ENCODE data around the gene THSD4.

Gene THSD4

DNA sequence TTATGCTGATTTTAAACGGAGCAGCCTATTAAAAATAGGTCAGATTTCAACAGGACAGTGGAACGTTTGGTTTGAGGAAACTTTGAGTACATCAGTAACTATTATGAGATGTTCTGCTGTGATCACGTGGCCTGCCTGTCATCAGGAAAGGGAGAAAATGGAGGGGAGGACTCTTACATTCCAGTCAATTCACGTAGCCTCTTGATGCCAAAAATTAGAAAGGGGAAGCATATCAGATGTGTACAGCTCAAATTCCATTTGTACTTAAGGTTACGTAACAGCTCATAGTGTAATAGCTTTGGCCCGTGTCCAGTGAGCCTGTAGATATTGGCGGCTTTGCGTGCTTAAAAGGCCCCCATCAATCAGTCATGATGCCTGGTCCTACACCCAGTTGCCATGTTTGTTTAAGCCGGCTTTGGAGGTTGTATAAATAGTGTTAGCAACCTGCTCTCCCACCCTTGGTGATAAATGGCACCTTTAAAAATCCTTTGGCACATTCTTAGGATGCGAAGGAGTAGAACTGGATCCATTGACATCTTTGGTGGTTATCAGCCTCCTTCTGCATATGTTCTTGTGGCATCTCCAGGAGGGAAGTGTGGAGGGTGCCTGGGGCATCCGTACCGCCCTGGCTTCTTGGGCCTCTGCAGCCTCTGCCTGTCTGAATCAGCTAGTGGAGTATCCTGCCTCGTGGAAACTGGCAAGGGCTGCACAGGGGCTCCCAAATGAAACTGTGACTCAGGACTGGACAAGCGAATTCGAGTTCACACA is 163.9 kb downstream of the THSD4 start:
- no peak for TF ChIP-seq JUND (IDR thresholded peaks at IDR 0.05; ENCODE audit: low read depth)
- in situ Hi-C loops (cut with HindIII; ENCODE audit: low pct_unique_long_range_greater_than_20kb, low sequenced_read_pairs) = no loop called here
- peak in 1 of 2 experiments; percentile 45 for DNase-seq (ENCODE audit: low read depth in 1 of 2, low spot score in 1 of 2)

DNA sequence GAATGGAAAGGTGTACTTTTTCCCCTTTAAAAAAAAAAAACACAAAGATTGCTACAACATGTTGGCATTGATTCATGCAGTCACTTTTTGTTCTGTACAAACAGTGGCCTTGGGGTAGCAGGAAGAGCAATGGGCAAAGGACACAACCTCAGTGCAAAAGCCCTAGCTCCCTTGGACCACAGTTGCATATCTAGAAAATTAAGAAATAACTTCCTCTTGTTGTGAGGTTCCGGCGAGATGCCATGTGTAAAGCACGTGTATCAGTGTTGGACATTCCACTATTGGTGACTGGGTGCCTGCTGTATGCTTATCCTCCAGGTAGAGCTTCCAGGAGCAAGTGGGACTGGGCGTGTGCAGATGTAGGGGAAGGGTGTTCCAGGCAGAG is 164.5 kb downstream of the THSD4 start:
- TF ChIP-seq JUND (IDR thresholded peaks at IDR 0.05; ENCODE audit: low read depth) = no peak
- in situ Hi-C loops (cut with HindIII; ENCODE audit: low pct_unique_long_range_greater_than_20kb, low sequenced_read_pairs) = no loop called here
- no peak for DNase-seq (ENCODE audit: low read depth in 1 of 2, low spot score in 1 of 2)

DNA sequence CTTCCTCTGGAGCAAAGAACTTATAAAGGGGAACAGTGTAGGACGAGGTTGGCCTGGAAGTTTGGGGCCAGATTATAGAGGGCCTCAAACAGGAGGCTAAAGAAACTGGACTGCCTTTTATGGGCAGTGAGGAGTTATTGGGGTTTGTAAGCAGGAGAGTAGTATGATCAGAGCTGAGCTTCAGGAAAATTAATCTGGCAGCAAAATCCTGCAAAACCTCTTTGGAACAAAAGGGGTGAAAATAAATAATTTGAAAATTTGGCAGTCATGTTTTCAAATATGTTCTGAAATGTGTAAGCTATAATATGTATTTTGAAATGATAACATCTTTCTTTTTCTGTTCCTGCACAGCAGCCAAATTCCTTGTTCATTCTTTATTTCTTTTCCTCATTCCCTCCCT is 164.9 kb downstream of the THSD4 start:
- no peak for TF ChIP-seq JUND (IDR thresholded peaks at IDR 0.05; ENCODE audit: low read depth)
- DNase-seq (ENCODE audit: low read depth in 1 of 2, low spot score in 1 of 2) = no peak
- in situ Hi-C loops (cut with HindIII; ENCODE audit: low pct_unique_long_range_greater_than_20kb, low sequenced_read_pairs) = no loop called here

DNA sequence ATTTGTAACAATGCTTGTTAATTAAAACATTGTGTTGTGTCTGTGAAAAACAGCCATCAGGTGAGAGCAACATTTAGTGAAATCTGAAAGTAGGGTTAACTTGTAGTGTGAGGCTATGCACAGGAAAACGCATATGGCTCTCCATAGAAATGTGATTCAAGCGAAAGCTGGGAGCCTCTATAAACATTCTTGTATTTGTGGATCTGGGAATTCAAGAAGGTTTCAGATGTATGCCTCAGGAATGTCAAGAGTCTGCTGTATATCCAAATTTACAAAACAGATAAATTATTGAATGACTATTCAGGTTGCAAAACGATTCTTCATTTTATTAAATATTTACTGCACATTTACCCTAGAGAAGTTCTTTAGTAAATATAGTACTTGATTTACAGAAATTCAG is 166.0 kb downstream of the THSD4 start:
- in situ Hi-C loops (cut with HindIII; ENCODE audit: low pct_unique_long_range_greater_than_20kb, low sequenced_read_pairs) = no loop called here
- DNase-seq (ENCODE audit: low read depth in 1 of 2, low spot score in 1 of 2) = no peak
- no peak for TF ChIP-seq JUND (IDR thresholded peaks at IDR 0.05; ENCODE audit: low read depth)

DNA sequence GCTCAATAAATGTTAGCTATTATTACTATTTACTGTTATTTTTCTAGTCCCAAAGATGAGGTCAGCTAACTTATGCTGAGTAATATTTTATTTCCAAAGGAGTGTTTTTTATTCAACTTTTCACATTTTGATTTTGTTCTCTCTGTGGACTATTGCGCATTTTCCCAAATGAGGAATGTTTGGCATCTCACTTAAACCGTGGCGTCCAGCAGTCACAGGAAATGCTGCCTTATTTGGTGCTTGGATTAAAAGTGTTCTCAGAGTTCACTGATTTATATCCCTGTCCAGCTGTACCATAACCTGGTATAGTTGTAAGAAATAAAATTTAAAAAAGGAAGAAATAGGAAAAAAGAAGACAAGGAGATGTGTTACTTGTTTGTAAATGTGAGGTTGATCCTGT is 166.8 kb downstream of the THSD4 start:
- DNase-seq (ENCODE audit: low read depth in 1 of 2, low spot score in 1 of 2) = no peak
- no peak for TF ChIP-seq JUND (IDR thresholded peaks at IDR 0.05; ENCODE audit: low read depth)
- in situ Hi-C loops (cut with HindIII; ENCODE audit: low pct_unique_long_range_greater_than_20kb, low sequenced_read_pairs) = no loop called here

DNA sequence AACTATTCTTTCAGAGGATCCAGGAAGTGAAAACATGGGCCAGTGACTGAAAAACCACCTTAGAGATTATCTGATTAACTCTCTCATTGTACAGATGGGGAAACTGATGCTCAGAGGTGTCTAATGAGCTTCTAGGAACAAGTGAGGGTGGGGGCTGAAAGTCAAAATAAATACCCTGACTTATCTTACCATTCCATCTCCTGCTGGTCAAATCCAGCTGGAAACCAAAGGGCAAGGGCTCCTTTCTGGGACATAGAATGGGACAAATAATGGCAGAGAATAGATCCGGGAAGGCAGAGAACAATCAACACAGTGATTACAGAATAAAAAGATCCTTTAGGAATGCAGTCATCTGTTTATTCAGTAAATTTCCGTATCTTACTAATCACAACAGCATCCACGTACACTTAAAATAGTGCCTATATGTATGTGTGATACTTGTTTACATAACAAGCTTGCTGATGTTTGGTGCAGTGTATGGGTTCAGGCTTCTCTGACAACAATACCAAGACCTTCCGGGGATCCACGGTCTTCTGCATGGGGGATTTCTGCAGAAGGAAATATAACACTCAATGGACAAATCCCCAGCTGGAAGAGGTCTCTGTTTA is 173.2 kb downstream of the THSD4 start:
- TF ChIP-seq JUND (IDR thresholded peaks at IDR 0.05; ENCODE audit: low read depth) = no peak
- in situ Hi-C loops (cut with HindIII; ENCODE audit: low pct_unique_long_range_greater_than_20kb, low sequenced_read_pairs) = no loop called here
- DNase-seq (ENCODE audit: low read depth in 1 of 2, low spot score in 1 of 2) = peak in 1 of 2 experiments; percentile 82

DNA sequence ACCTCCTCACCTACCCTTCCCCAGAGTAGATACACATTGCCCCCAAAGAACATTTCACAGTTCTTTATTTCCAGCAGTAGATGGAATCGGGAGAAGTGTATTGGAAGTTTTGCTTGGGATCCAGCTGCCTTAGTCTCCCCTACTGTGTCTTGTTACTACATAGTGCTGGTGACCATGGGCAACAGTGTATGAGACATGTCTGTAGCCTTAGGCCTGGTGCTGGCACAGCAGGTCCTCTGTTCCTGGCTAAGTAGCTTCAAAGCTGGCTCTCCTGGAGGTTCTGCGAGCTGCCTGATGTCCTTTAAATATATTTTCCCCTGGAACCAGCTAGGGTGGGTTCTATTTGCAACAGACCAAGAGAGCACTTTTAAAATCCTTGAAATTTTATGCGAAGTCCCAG is 174.7 kb downstream of the THSD4 start:
- DNase-seq (ENCODE audit: low read depth in 1 of 2, low spot score in 1 of 2) = no peak
- in situ Hi-C loops (cut with HindIII; ENCODE audit: low pct_unique_long_range_greater_than_20kb, low sequenced_read_pairs) = no loop called here
- no peak for TF ChIP-seq JUND (IDR thresholded peaks at IDR 0.05; ENCODE audit: low read depth)

DNA sequence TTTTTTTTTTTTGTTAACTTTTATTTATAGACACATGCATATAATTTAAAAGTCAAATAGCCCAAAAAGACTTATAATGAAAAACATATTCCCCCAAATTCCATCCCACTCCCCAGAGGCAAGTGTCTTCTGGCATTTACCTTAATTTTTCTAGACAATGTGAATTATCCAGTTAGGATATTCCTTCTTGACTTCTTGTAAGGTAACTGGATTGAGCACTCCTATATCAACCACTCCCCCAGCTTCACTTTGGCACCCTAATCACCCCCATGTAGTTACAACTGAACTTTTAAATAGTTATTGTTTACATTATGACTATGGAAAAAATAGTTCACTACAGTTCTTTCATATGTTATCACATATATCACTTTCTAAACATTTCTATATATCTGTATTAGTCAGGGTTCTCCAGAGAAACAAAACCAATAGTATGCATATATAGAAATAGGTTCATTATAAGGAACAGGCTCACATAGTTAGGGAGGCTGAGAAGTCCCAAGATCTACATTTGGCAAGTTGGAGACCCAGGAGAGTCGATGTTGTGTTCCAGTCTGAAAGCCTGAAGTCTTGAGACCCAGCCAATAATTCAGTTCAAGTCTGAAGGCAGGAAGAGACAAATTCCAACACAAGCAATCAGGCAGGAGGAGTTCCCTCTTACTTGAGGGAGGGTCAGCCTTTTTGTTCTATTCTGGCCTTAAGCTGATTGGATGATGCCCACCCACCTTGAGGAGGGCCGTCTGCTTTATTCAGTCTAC is 175.8 kb downstream of the THSD4 start:
- no peak for TF ChIP-seq JUND (IDR thresholded peaks at IDR 0.05; ENCODE audit: low read depth)

DNA sequence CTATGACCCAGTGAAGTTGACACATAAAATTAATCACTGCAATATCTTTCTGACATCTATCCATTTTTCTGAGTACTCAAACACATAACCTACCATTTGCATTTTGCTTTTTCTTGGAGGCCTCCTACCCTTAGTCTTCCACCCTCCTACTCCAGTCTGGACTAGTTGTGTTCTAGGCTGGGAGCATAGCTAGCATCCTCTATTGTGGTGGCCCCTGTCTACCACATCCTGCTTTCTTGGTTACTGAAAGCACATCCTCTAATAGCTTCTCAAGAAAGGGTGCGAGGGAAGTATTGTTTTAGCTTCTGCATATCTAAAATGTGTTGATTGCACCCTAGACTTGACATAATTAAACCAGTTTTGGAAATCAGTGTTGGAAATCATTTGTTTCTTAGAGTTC is 176.5 kb downstream of the THSD4 start:
- in situ Hi-C loops (cut with HindIII; ENCODE audit: low pct_unique_long_range_greater_than_20kb, low sequenced_read_pairs) = no loop called here
- no peak for TF ChIP-seq JUND (IDR thresholded peaks at IDR 0.05; ENCODE audit: low read depth)
- DNase-seq (ENCODE audit: low read depth in 1 of 2, low spot score in 1 of 2) = no peak

More for the DNA sequence above, 175.8 kb downstream of the THSD4 start:
- DNase-seq (ENCODE audit: low read depth in 1 of 2, low spot score in 1 of 2) = no peak
- in situ Hi-C loops (cut with HindIII; ENCODE audit: low pct_unique_long_range_greater_than_20kb, low sequenced_read_pairs) = no loop called here

DNA sequence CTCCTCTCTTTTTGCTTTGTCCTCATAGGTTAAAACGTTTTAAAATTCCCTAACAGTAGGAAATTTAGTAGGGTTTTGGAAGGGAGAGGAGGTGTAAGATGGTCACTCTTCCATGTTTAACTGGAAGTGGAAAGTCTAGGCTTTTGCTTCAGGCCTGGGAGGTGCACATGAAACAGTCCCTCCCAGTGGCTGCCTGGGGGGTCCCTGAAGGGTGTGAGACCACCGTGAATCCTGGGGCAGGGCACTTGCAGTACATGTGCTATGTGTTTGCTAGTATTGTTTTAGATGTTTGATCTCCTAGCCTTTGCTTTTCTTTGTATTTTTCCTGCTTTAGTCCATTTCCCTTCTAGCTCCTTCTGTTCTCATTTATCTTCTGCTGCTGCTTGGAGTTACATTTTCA is 178.5 kb downstream of the THSD4 start:
- DNase-seq (ENCODE audit: low read depth in 1 of 2, low spot score in 1 of 2) = no peak
- in situ Hi-C loops (cut with HindIII; ENCODE audit: low pct_unique_long_range_greater_than_20kb, low sequenced_read_pairs) = no loop called here
- TF ChIP-seq JUND (IDR thresholded peaks at IDR 0.05; ENCODE audit: low read depth) = no peak

DNA sequence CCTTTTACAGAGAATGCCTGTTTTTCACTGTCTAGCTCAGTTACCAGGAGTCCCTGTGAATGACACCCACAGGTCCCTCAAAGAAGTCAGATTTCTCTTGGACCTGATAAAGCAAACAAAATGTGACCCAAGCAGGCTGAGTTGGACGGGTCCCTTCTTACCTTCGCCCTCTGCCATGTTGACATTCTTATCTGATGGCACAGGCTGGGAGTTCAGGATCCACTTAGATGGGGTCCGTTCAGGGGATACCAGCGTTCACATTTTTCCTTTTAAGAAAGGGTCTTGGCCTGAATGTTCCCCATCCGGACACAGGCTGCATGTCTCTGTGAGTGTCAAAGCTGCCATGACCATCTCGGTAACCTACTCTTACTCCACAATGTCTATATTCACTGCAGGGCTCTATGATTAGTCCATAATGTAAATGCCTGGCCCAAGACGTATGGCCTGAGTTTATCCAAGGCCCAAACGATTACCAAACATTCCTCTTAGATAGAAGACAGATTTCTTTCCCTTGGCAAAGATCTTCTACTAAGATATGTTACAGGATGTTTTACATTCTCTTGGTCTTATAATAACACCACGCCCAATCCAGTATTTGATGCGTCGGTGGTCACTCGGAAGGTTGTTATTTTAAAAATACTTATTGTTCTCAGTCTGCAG is 179.1 kb downstream of the THSD4 start:
- no peak for TF ChIP-seq JUND (IDR thresholded peaks at IDR 0.05; ENCODE audit: low read depth)
- DNase-seq (ENCODE audit: low read depth in 1 of 2, low spot score in 1 of 2) = peak; percentile 16 to 55
- in situ Hi-C loops (cut with HindIII; ENCODE audit: low pct_unique_long_range_greater_than_20kb, low sequenced_read_pairs) = no loop called here

DNA sequence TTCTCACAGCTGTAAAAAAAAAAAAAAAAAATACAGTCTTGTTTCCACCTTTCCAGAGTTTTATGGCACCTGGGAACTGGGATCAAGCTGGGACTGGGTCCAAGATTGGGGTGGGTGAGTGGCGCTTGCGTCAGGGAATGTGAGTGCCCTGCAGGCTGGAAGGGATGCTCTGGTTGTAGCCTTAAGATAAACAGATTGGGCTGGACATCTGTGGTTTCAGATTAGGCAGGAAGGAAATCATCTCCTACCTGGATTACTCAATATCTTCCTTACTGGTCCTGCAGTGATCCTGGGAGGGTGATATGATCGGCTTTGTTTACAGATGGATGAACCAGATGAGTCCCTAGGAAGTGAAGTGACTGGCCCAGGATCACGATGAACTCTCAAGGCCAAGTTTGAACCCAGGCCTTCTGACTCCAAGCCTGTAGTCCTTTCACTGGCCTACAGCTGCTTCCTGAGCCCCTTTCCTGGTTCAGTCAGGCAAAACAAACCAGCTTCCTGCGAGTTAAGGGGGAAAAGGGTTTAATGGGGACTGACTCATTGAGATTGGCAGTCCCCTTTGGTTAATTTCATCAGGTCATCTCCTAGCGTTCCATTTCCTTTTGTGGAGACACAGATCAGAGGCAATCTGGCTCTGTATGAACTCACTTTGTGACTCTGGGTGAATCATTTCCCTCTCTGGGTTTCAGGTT is 179.8 kb downstream of the THSD4 start:
- peak; percentile 18 to 69 for DNase-seq (ENCODE audit: low read depth in 1 of 2, low spot score in 1 of 2)
- in situ Hi-C loops (cut with HindIII; ENCODE audit: low pct_unique_long_range_greater_than_20kb, low sequenced_read_pairs) = no loop called here
- no peak for TF ChIP-seq JUND (IDR thresholded peaks at IDR 0.05; ENCODE audit: low read depth)
